Measurements from ENCODE around the gene PSMA6. TPM values are rescaled to one million over a fixed set of nuclear protein-coding genes. Genes with fewer than 3 reads are reported as not detected.

The PSMA6 gene
- total and polyA plus RNA-seq, 4 donors = 87.5 to 151 (median 98.8) TPM

DNA sequence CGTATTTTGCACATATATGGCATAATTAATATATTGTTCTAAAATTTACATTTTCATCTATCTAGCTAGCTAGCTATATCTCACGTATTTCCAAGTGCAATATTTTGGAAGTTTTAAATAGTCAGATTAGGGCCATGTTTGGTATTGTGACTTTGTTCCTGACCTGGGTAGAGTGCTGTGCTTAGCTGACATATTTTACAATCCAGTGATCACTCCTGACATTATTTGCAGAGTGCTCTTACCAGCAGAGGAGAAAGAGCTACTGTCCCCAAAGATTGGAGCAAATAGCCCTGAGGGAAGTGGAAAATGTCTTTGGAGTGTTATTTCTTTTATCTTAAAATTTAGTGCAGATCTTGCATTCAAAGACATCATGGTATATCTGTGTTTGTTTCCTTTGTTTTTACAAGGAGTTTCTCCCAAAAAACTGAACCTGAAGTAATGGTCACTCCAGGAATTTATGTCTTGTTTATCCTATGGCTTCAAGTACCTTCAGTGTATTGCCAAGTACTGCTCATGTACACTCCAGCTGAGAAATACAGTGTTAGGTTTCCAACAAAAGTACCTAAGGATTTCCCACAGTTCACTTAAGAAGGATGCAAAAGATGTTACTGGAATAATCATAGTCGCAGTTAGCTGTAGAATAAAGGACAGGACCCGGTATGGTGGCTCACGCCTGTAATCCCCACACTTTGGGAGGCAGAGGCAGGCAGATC, 49.4 kb upstream of the PSMA6 start:
- no peak for TF ChIP-seq FOXA2 (IDR thresholded peaks at IDR 0.05)
- no peak for TF ChIP-seq FOXA1 (IDR thresholded peaks at IDR 0.05)
- TF ChIP-seq YY1 (IDR thresholded peaks at IDR 0.05) = no peak
- WGBS = 95% methylated on average over 5 of the region's 5 CpGs
- Histone ChIP-seq H3K27me3 (ENCODE audit: control insufficient read depth in 4 of 4, insufficient read depth in 4 of 4, low read length in 3 of 4) (no peaks in the 10 kb centered on the region), H3K27ac (ENCODE audit: low read depth in 1 of 2, low read length in 2 of 2) (no peak overlapping the region), H3K36me3 (ENCODE audit: control insufficient read depth in 4 of 4, insufficient read depth in 3 of 4, low read depth in 1 of 4, low read length in 3 of 4) (no peaks in the 10 kb centered on the region), H3K9ac (ENCODE audit: low read depth in 1 of 2, low read length in 2 of 2) (no peak overlapping the region), H3K4me1 (ENCODE audit: control insufficient read depth in 4 of 4, insufficient read depth in 4 of 4, low read length in 3 of 4) (no peaks in the 10 kb centered on the region), H3K9me3 (ENCODE audit: control insufficient read depth in 4 of 4, low read length in 3 of 4) (no peaks in the 10 kb centered on the region), H3K4me3 (ENCODE audit: low read depth in 1 of 3, low read length in 3 of 3) (no peak overlapping the region)
- DNase-seq (ENCODE audit: low spot score) = no peak

DNA sequence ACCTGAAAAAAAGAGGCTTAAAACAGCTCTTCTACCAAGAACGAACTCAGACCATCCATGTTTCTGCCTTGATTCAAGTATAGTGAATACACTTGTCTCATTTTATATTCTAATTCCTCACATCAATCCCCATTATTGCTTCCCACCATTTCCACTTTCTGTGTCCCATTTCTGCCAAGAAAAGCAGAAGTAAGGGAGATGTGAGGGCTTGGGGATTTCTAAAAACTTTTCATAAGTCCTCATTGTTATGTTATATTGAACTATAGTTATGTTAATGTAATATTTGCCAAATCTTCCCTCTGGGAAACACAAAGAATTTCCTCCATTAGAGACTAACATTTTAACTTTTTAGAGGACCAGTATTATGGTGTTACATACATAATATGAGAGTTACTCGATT, 48.2 kb upstream of the PSMA6 start:
- Histone ChIP-seq H3K27ac (ENCODE audit: low read depth in 1 of 2, low read length in 2 of 2) (no peak overlapping the region), H3K36me3 (ENCODE audit: control insufficient read depth in 4 of 4, insufficient read depth in 3 of 4, low read depth in 1 of 4, low read length in 3 of 4) (no peaks in the 10 kb centered on the region), H3K27me3 (ENCODE audit: control insufficient read depth in 4 of 4, insufficient read depth in 4 of 4, low read length in 3 of 4) (no peaks in the 10 kb centered on the region), H3K4me3 (ENCODE audit: low read depth in 1 of 3, low read length in 3 of 3) (no peak overlapping the region), H3K9me3 (ENCODE audit: control insufficient read depth in 4 of 4, low read length in 3 of 4) (no peaks in the 10 kb centered on the region), H3K9ac (ENCODE audit: low read depth in 1 of 2, low read length in 2 of 2) (no peak overlapping the region), H3K4me1 (ENCODE audit: control insufficient read depth in 4 of 4, insufficient read depth in 4 of 4, low read length in 3 of 4) (no peaks in the 10 kb centered on the region)
- TF ChIP-seq SP1 (IDR thresholded peaks at IDR 0.05) (no peak), RXRA (IDR thresholded peaks at IDR 0.05) (no peak), EGR1 (IDR thresholded peaks at IDR 0.05; ENCODE audit: low read depth in 2 of 2) (no peak), RAD21 (IDR thresholded peaks at IDR 0.05) (no peak), GABPA (IDR thresholded peaks at IDR 0.05 in 1 of 2, conservative IDR thresholded peaks at IDR 0.05 in 1 of 2) (no peak), FOXA2 (IDR thresholded peaks at IDR 0.05) (no peak), YY1 (IDR thresholded peaks at IDR 0.05) (no peak), HNF4A (conservative IDR thresholded peaks at IDR 0.05) (no peak), FOXA1 (IDR thresholded peaks at IDR 0.05) (no peak), TAF1 (conservative IDR thresholded peaks at IDR 0.05) (no peak), JUND (IDR thresholded peaks at IDR 0.05) (no peak), HNF4G (IDR thresholded peaks at IDR 0.05) (no peak), NR2F2 (IDR thresholded peaks at IDR 0.05) (no peak)
- TF ChIP-seq, protein P1, sequence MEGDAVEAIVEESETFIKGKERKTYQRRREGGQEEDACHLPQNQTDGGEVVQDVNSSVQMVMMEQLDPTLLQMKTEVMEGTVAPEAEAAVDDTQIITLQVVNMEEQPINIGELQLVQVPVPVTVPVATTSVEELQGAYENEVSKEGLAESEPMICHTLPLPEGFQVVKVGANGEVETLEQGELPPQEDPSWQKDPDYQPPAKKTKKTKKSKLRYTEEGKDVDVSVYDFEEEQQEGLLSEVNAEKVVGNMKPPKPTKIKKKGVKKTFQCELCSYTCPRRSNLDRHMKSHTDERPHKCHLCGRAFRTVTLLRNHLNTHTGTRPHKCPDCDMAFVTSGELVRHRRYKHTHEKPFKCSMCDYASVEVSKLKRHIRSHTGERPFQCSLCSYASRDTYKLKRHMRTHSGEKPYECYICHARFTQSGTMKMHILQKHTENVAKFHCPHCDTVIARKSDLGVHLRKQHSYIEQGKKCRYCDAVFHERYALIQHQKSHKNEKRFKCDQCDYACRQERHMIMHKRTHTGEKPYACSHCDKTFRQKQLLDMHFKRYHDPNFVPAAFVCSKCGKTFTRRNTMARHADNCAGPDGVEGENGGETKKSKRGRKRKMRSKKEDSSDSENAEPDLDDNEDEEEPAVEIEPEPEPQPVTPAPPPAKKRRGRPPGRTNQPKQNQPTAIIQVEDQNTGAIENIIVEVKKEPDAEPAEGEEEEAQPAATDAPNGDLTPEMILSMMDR (IDR thresholded peaks at IDR 0.05; ENCODE audit: low read depth, low read length, missing input control) = no peak
- TF ChIP-seq, protein P2, sequence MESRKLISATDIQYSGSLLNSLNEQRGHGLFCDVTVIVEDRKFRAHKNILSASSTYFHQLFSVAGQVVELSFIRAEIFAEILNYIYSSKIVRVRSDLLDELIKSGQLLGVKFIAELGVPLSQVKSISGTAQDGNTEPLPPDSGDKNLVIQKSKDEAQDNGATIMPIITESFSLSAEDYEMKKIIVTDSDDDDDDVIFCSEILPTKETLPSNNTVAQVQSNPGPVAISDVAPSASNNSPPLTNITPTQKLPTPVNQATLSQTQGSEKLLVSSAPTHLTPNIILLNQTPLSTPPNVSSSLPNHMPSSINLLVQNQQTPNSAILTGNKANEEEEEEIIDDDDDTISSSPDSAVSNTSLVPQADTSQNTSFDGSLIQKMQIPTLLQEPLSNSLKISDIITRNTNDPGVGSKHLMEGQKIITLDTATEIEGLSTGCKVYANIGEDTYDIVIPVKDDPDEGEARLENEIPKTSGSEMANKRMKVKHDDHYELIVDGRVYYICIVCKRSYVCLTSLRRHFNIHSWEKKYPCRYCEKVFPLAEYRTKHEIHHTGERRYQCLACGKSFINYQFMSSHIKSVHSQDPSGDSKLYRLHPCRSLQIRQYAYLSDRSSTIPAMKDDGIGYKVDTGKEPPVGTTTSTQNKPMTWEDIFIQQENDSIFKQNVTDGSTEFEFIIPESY (IDR thresholded peaks at IDR 0.05) = no peak
- TF ChIP-seq, protein P3, sequence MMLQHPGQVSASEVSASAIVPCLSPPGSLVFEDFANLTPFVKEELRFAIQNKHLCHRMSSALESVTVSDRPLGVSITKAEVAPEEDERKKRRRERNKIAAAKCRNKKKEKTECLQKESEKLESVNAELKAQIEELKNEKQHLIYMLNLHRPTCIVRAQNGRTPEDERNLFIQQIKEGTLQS (IDR thresholded peaks at IDR 0.05) = no peak
- TF ChIP-seq, protein P4, sequence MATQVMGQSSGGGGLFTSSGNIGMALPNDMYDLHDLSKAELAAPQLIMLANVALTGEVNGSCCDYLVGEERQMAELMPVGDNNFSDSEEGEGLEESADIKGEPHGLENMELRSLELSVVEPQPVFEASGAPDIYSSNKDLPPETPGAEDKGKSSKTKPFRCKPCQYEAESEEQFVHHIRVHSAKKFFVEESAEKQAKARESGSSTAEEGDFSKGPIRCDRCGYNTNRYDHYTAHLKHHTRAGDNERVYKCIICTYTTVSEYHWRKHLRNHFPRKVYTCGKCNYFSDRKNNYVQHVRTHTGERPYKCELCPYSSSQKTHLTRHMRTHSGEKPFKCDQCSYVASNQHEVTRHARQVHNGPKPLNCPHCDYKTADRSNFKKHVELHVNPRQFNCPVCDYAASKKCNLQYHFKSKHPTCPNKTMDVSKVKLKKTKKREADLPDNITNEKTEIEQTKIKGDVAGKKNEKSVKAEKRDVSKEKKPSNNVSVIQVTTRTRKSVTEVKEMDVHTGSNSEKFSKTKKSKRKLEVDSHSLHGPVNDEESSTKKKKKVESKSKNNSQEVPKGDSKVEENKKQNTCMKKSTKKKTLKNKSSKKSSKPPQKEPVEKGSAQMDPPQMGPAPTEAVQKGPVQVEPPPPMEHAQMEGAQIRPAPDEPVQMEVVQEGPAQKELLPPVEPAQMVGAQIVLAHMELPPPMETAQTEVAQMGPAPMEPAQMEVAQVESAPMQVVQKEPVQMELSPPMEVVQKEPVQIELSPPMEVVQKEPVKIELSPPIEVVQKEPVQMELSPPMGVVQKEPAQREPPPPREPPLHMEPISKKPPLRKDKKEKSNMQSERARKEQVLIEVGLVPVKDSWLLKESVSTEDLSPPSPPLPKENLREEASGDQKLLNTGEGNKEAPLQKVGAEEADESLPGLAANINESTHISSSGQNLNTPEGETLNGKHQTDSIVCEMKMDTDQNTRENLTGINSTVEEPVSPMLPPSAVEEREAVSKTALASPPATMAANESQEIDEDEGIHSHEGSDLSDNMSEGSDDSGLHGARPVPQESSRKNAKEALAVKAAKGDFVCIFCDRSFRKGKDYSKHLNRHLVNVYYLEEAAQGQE (IDR thresholded peaks at IDR 0.05) = no peak
- TF ChIP-seq, protein P5, sequence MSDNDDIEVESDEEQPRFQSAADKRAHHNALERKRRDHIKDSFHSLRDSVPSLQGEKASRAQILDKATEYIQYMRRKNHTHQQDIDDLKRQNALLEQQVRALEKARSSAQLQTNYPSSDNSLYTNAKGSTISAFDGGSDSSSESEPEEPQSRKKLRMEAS (IDR thresholded peaks at IDR 0.05) = no peak
- WGBS = 95% methylated on average over 2 of the region's 2 CpGs
- no peak for DNase-seq (ENCODE audit: low spot score)
